GM20000 (cell line): ENCODE data around the gene FGD5.

Experiments used
- DNase-seq: peaks from one replicate; pipeline ENCODE4 v3.0.0; 2012; ENCODE audit warnings: low spot score
- TF ChIP-seq, protein P1 (sequence below): IDR thresholded peaks from 2 replicates; pipeline ENCODE4 v1.5.1; 2012; ENCODE audit warnings: mild to moderate bottlenecking, control low read depth; ENCODE audit errors: extremely low read depth, missing control alignments

Gene FGD5

DNA sequence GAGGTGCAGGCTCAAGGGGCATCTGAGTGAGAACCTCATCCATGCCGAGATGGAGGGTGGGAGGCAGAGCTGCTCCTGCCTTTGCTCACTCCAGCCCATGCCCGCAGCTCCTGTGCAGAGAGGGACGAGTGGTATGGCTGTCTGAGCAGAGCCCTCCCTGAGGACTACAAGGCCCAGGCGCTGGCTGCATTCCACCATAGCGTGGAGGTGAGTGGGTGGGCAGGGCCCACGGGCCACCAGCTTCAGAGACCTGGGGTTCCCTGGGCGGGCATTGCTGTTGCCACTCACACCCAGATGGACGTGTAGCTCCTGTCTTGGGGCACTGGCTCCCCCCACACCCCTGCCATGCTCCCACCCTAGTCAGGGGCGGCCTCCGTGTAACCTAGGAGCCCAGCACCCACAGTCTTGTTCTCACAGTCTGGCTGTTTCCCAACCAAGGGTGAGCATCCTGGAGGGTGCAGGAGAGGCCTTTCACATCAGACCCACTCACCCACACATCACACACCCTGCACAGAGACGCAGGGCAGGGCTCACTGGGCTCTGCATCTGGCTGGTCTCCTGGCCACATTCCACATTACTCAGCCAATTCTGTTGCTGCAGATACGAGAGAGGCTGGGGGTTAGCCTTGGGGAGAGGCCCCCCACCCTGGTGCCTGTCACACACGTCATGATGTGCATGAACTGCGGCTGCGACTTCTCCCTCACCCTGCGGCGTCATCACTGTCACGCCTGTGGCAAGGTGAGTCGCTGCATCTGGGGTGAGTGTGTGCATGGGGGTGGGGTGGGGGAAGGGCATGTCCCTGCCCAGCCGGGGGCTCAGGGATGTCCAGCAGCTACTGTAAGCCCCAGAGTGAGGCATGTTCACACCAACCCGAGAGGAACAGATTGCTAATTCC, 103.3 kb downstream of the FGD5 start:
- no peak for DNase-seq
- TF ChIP-seq, protein P1, sequence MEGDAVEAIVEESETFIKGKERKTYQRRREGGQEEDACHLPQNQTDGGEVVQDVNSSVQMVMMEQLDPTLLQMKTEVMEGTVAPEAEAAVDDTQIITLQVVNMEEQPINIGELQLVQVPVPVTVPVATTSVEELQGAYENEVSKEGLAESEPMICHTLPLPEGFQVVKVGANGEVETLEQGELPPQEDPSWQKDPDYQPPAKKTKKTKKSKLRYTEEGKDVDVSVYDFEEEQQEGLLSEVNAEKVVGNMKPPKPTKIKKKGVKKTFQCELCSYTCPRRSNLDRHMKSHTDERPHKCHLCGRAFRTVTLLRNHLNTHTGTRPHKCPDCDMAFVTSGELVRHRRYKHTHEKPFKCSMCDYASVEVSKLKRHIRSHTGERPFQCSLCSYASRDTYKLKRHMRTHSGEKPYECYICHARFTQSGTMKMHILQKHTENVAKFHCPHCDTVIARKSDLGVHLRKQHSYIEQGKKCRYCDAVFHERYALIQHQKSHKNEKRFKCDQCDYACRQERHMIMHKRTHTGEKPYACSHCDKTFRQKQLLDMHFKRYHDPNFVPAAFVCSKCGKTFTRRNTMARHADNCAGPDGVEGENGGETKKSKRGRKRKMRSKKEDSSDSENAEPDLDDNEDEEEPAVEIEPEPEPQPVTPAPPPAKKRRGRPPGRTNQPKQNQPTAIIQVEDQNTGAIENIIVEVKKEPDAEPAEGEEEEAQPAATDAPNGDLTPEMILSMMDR, result no peak

- no peak for DNase-seq
- TF ChIP-seq, protein P1, result no peak
Observed at GRCh38 chr3:14922863-14923262, 104.1 kb downstream of the FGD5 start.

- DNase-seq, result no peak
- TF ChIP-seq, protein P1, result no peak
Observed at GRCh38 chr3:14923476-14923875, 104.7 kb downstream of the FGD5 start.

GRCh38 chr3:14925729-14926591, 107.2 kb downstream of the FGD5 start:
- peak; percentile 58 for DNase-seq
- TF ChIP-seq, protein P1, result peak; percentile 47

DNA sequence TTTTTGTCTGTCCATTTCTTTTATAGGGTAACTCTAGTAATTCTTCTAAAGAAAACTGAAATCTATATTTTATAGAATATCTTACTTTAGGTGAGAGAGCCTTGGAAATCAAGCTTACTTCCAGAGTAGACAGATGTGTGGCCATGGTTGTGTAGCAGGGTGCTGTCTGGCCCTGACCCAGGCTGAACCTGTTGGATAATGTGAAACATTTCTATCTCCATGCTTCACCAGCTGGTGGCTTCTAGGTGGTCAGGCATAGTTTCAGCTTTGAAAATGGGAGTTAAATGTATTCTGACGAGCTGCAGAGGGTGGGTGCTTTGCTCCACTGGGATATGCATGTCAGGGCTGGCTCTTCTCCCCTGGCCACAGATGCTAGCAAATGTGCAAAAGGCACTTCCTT, 107.8 kb downstream of the FGD5 start:
- DNase-seq, result no peak
- TF ChIP-seq, protein P1, result no peak

DNA sequence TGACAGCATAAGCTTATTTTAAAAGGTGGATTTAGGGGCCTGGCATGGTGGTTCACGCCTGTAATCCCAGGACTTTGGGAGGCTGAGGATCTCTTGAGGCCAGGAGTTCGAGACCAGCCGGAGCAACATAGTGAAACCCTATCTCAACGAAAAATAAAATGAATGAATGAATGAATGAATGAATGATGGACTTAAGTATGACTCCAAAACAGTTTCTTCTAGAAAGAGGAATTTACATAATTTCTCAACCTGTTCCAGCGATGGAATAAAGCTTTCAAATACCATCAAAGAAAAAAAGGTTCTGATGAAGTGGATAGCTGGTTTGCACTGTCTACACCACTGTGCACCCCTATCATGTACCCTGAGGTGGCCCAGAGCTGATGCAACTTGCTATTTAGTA, 108.5 kb downstream of the FGD5 start:
- TF ChIP-seq, protein P1, result no peak
- no peak for DNase-seq
